ENCODE measurements around the gene TMEM213. TPM values are rescaled to one million over a fixed set of nuclear protein-coding genes. Genes with fewer than 3 reads are reported as not detected.

The TMEM213 gene
- total RNA-seq, 4 donors from 2014 or later = not detected

DNA sequence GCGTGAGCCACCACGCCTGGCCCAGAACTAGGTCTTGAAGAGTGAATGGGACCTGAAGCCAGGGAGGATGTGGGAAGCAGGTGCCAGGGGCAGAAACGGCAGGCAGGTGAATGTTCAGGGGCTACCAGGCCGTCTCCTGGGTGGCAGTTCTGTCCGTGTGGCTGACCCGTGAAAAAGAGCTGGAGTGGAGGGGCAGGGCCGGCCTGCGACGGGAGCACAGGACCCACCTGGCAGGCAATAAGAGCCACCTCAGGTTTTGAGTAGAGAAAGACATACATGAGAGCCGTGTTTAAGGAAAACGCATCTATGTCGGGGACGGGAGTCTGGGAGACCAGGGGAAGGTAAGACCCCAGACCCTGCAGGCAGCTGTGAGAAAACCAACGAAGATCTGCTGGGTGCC, 70.9 kb downstream of the TMEM213 start:
- Histone ChIP-seq H3K4me3 (no peak overlapping the region), H3K36me3 (no peaks in the 10 kb centered on the region), H3K4me1 (no peaks in the 10 kb centered on the region), H3K9me3 (no peaks in the 10 kb centered on the region), H3K27me3 (no peaks in the 10 kb centered on the region), H3K27ac (no peak overlapping the region)
- WGBS, 2 donors (ENCODE audit: low coverage in 1 of 2) = 87 to 97% methylated on average over 5 to 14 of the region's 14 CpGs
- no peak for DNase-seq
- in situ Hi-C loops (cut with MboI; ENCODE audit: low pct_ligation_motif_present in 1 of 4, low pct_unique_long_range_greater_than_20kb in 1 of 4, low sequenced_read_pairs in 3 of 4) (no loop called here), intact Hi-C loops (cut with DNase I; ENCODE audit: low total_unique reads) (no loop called here)
- TF ChIP-seq POLR2A (IDR thresholded peaks at IDR 0.05) (no peak), POLR2AphosphoS5 (IDR thresholded peaks at IDR 0.05) (no peak), CTCF (IDR thresholded peaks at IDR 0.05) (no peak), EP300 (IDR thresholded peaks at IDR 0.05; ENCODE audit: low read depth) (no peak)

GRCh38 chr7:138869353-138869752, 71.6 kb downstream of the TMEM213 start:
- Histone ChIP-seq H3K36me3 (no peaks in the 10 kb centered on the region), H3K27ac (no peak overlapping the region), H3K27me3 (no peaks in the 10 kb centered on the region), H3K4me1 (no peaks in the 10 kb centered on the region), H3K9me3 (no peaks in the 10 kb centered on the region), H3K4me3 (no peak overlapping the region)
- WGBS, 2 donors (ENCODE audit: low coverage in 1 of 2) = 97 to 98% methylated on average over 12 to 26 of the region's 30 CpGs
- DNase-seq = no peak
- intact Hi-C loops (cut with DNase I; ENCODE audit: low total_unique reads) = no loop called here
- TF ChIP-seq POLR2AphosphoS5 (IDR thresholded peaks at IDR 0.05) (no peak), POLR2A (IDR thresholded peaks at IDR 0.05) (no peak), EP300 (IDR thresholded peaks at IDR 0.05; ENCODE audit: low read depth) (no peak), CTCF (IDR thresholded peaks at IDR 0.05) (no peak)
- in situ Hi-C loops (cut with MboI; ENCODE audit: low pct_ligation_motif_present in 1 of 4, low pct_unique_long_range_greater_than_20kb in 1 of 4, low sequenced_read_pairs in 3 of 4) = no loop called here

GRCh38 chr7:138871065-138871813, 73.4 kb downstream of the TMEM213 start:
- 91 to 95% methylated on average over 4 to 21 of the region's 21 CpGs for WGBS, 2 donors (ENCODE audit: low coverage in 1 of 2)
- Histone ChIP-seq H3K27ac (no peak overlapping the region), H3K27me3 (no peaks in the 10 kb centered on the region), H3K9me3 (no peaks in the 10 kb centered on the region), H3K4me1 (no peaks in the 10 kb centered on the region), H3K4me3 (no peak overlapping the region), H3K36me3 (no peaks in the 10 kb centered on the region)
- no peak for TF ChIP-seq CTCF (IDR thresholded peaks at IDR 0.05)
- intact Hi-C loops (cut with DNase I; ENCODE audit: low total_unique reads) (loop anchor here (5.0 kb wide), 1 partner anchor 1319 kb away; no protein-coding TSS in a partner anchor), in situ Hi-C loops (cut with MboI; ENCODE audit: low pct_ligation_motif_present in 1 of 4, low pct_unique_long_range_greater_than_20kb in 1 of 4, low sequenced_read_pairs in 3 of 4) (no loop called here)
- DNase-seq = no peak

GRCh38 chr7:138871814-138872090, 74.0 kb downstream of the TMEM213 start:
- Histone ChIP-seq H3K9me3 (no peaks in the 10 kb centered on the region), H3K27ac (no peak overlapping the region), H3K4me3 (no peak overlapping the region), H3K36me3 (no peaks in the 10 kb centered on the region), H3K27me3 (no peaks in the 10 kb centered on the region), H3K4me1 (no peaks in the 10 kb centered on the region)
- no peak for TF ChIP-seq POLR2AphosphoS5 (IDR thresholded peaks at IDR 0.05)
- no peak for TF ChIP-seq CTCF (IDR thresholded peaks at IDR 0.05)
- TF ChIP-seq EP300 (IDR thresholded peaks at IDR 0.05; ENCODE audit: low read depth) = no peak
- no peak for TF ChIP-seq POLR2A (IDR thresholded peaks at IDR 0.05)
- DNase-seq = no peak
- intact Hi-C loops (cut with DNase I; ENCODE audit: low total_unique reads) = loop anchor here (5.0 kb wide), 1 partner anchor 1319 kb away; no protein-coding TSS in a partner anchor
- in situ Hi-C loops (cut with MboI; ENCODE audit: low pct_ligation_motif_present in 1 of 4, low pct_unique_long_range_greater_than_20kb in 1 of 4, low sequenced_read_pairs in 3 of 4) = no loop called here
- WGBS, 2 donors (ENCODE audit: low coverage in 1 of 2) = 91 to 94% methylated on average over 5 of the region's 5 CpGs

All from transverse colon (tissue), 4 donors.